KMS-11 (cell line): ENCODE data around the gene TRIM63.

Experiments
- H2AFZ ChIP-seq: fragments of 200-600 bp; sonication (generic); 2 replicates; pipeline ENCODE4 v1.6.1; 2016; ENCODE audit warnings: antibody characterized with exemption, mixed run types, low read depth
- H3K27ac ChIP-seq: fragments of 200-600 bp; sonication (generic); 2 replicates; pipeline ENCODE4 v1.6.1; 2016; ENCODE audit warnings: mild to moderate bottlenecking, mixed run types
- H3K27me3 ChIP-seq: fragments of 200-600 bp; sonication (generic); 2 replicates; pipeline ENCODE4 v1.6.1; 2017; ENCODE audit warnings: mild to moderate bottlenecking, low read depth, mixed run types, moderate library complexity; ENCODE audit not compliant: insufficient read depth
- H3K36me3 ChIP-seq: fragments of 200-600 bp; sonication (generic); 2 replicates; pipeline ENCODE4 v1.6.1; 2017; ENCODE audit warnings: mild to moderate bottlenecking, mixed run types; ENCODE audit not compliant: insufficient read depth
- H3K4me1 ChIP-seq: fragments of 200-600 bp; sonication (generic); 2 replicates; pipeline ENCODE4 v1.6.1; 2016; ENCODE audit warnings: mild to moderate bottlenecking, low read depth, mixed run types; ENCODE audit not compliant: poor library complexity, severe bottlenecking
- H3K4me2 ChIP-seq: fragments of 200-600 bp; sonication (generic); 2 replicates; pipeline ENCODE4 v1.7.0; 2016; ENCODE audit warnings: mild to moderate bottlenecking, mixed run types
- H3K4me3 ChIP-seq: fragments of 200-600 bp; sonication (generic); IDR thresholded peaks from 2 replicates; pipeline ENCODE4 v1.6.1; 2017; ENCODE audit warnings: low read depth, low read length, mixed read lengths; ENCODE audit not compliant: insufficient read depth
- H3K79me2 ChIP-seq: fragments of 200-600 bp; sonication (generic); 2 replicates; pipeline ENCODE4 v1.6.1; 2016; ENCODE audit warnings: low read depth, mixed run types; ENCODE audit not compliant: insufficient read depth
- H3K9ac ChIP-seq: fragments of 200-600 bp; sonication (generic); 2 replicates; pipeline ENCODE4 v1.6.1; 2016; ENCODE audit warnings: mild to moderate bottlenecking, mixed run types
- H4K20me1 ChIP-seq: fragments of 200-600 bp; sonication (generic); 2 replicates; pipeline ENCODE4 v1.6.1; 2016; ENCODE audit warnings: mild to moderate bottlenecking, mixed run types; ENCODE audit not compliant: insufficient read depth
- CTCF ChIP-seq: fragments of 200-600 bp; sonication (generic); conservative IDR thresholded peaks from 2 replicates; pipeline ENCODE4 v1.6.1; 2017; ENCODE audit warnings: low read depth, mild to moderate bottlenecking, antibody characterized with exemption, low read length, moderate library complexity, mixed read lengths

The TRIM63 gene

GRCh38 chr1:26083208-26083607 is 15.8 kb upstream of the TRIM63 start:
- H3K4me1 ChIP-seq = no peaks in the 10 kb centered on the region
- TF ChIP-seq CTCF = no peak

GRCh38 chr1:26082020-26082350 is 14.6 kb upstream of the TRIM63 start:
- no peaks in the 10 kb centered on the region for H4K20me1 ChIP-seq
- H3K79me2 ChIP-seq = no peaks in the 10 kb centered on the region
- no peaks in the 10 kb centered on the region for H3K27me3 ChIP-seq
- H3K27ac ChIP-seq = no peak overlapping the region
- no peak overlapping the region for H2AFZ ChIP-seq
- no peak for TF ChIP-seq CTCF
- H3K4me3 ChIP-seq = no peak overlapping the region
- H3K36me3 ChIP-seq = no peaks in the 10 kb centered on the region
- H3K4me1 ChIP-seq = no peaks in the 10 kb centered on the region
- no peak overlapping the region for H3K4me2 ChIP-seq
- no peak overlapping the region for H3K9ac ChIP-seq

More at GRCh38 chr1:26083208-26083607, 15.8 kb upstream of the TRIM63 start:
- Histone ChIP-seq H3K4me3 (no peak overlapping the region), H3K36me3 (no peaks in the 10 kb centered on the region), H3K27ac (no peak overlapping the region), H3K79me2 (no peaks in the 10 kb centered on the region), H3K4me2 (no peak overlapping the region), H2AFZ (no peak overlapping the region), H4K20me1 (no peaks in the 10 kb centered on the region), H3K27me3 (no peaks in the 10 kb centered on the region), H3K9ac (no peak overlapping the region)

DNA sequence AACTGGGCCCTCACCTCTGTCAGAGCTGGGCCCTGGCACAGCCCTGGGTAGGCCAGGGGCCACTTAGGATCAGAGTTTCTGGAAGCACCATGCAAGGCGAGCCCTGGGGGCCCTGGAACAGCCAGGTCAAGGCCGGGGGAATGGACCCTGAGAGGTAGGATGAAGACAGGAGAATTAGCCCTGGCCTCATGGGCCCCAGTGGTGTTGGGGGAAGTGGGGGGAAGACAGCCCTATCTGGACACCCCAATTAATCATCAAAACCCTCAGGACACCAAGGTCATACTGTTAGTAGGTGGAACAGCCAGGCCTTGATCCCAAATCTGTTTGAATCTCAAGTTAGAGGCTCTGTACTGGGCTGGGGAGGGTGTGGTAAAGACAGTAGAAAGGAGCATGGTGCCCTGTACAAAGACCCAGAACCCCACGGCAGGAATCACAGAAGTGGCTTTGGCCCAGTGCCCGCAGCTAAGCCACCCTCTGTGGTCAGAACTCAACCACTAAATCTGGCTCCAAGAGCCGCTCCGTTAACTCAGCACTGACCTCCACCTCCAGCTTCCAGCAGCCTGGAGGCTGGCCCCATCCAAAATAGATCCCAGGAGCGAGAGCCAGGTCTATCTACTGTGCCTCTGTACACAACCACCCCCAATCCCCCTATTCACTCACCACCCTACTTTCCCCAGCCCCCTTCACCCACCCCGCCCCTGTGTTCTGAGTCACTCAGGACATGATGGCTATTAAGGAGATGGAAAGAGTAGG is 14.0 kb upstream of the TRIM63 start:
- TF ChIP-seq CTCF = no peak
- H3K4me1 ChIP-seq = no peaks in the 10 kb centered on the region
- H4K20me1 ChIP-seq = no peaks in the 10 kb centered on the region
- H2AFZ ChIP-seq = no peak overlapping the region
- no peak overlapping the region for H3K4me3 ChIP-seq
- H3K9ac ChIP-seq = no peak overlapping the region
- no peaks in the 10 kb centered on the region for H3K27me3 ChIP-seq
- H3K79me2 ChIP-seq = no peaks in the 10 kb centered on the region
- H3K27ac ChIP-seq = no peak overlapping the region
- no peaks in the 10 kb centered on the region for H3K36me3 ChIP-seq
- no peak overlapping the region for H3K4me2 ChIP-seq

DNA sequence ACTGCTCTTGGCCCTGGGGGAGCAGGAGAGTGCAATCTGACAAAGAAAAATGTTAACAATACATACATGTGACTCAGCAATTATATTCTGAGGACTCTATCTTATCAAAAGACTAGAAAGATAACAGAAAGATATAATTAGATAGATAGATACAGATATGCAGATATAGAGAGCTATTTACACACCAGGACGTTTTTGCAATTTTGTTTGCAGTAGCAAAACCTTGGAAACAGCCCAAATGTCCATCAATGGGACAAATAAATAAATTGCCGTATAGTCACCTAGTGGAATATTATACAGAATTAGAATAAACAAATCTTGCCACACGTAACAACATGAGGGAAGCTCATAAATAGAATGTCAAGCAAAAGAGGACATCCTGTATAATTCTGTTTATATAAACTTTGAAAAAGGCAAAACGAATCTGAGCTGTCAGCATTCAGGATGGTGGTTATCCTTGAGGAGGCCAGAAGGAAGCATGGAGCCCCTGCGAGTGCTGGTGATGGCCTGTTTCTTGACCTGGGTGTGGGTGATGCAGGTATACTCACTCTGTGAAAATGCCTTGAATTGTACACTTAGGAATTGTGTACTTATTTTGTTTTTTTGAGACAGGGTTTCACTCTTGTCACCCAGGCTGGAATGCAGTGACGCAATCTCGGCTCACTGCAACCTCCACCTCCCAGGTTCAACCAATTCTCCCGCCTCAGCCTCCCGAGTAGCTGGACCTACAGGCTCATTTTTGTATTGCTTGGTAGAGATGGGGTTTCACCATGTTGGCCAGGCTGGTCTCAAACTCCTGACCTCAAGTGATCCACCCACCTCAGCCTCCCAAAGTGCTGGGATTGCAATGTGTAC is 12.8 kb upstream of the TRIM63 start:
- Histone ChIP-seq H2AFZ (no peak overlapping the region), H3K27ac (no peak overlapping the region), H3K4me1 (no peaks in the 10 kb centered on the region), H3K36me3 (no peaks in the 10 kb centered on the region), H4K20me1 (no peaks in the 10 kb centered on the region), H3K4me3 (no peak overlapping the region), H3K27me3 (no peaks in the 10 kb centered on the region), H3K9ac (no peak overlapping the region), H3K79me2 (no peaks in the 10 kb centered on the region), H3K4me2 (no peak overlapping the region)
- TF ChIP-seq CTCF = no peak
